Endothelial cell of umbilical vein (primary cell): Measurements from ENCODE around the gene MYADML2. TPM values are rescaled to one million over a fixed set of nuclear protein-coding genes. Genes with fewer than 3 reads are reported as not detected.

Source experiments
- BruUV-seq: library from RNA; stranded (reverse); fragments of 400-500 nt; replicated peaks from 2 replicates; lab custom pipeline; 2021; lab: Mats Ljungman, UMichigan
- CTCF ChIA-PET: fragments of 300-600, 350-600 bp; sonication (Branson Sonifier 250); formaldehyde crosslinking; loops from one replicate; lab custom pipeline; 2021; ENCODE audit warnings: antibody characterized with exemption, inconsistent platforms; lab: Charles Lee
- POLR2A ChIA-PET: fragments of 300-600, 350-600 bp; sonication (Branson Sonifier 250); formaldehyde crosslinking; loops from one replicate; lab custom pipeline; 2021; ENCODE audit warnings: antibody characterized with exemption, inconsistent platforms; lab: Charles Lee
- DNase-seq: peaks from one replicate; pipeline ENCODE4 v3.0.0-alpha.2; 2011; ENCODE audit warnings: low read depth, low spot score
- FAIRE-seq: peaks from 2 replicates; lab custom pipeline; 2011; peaks lifted over from hg19 to GRCh38; lab: Jason Lieb, UNC
- H2AFZ ChIP-seq: 2 replicates; pipeline ENCODE4 v1.6.0; 2012; ENCODE audit warnings: low read depth, low read length, control low read depth, inconsistent platforms
- H3K27ac ChIP-seq: 2 replicates; pipeline ENCODE4 v1.5.1; 2011; ENCODE audit warnings: low read depth, mild to moderate bottlenecking, control low read depth, low read length, moderate library complexity; ENCODE audit not compliant: insufficient read depth
- H3K27me3 ChIP-seq, 2 experiments: 2 replicates each; pipeline versions ENCODE4 v1.6.0 to v1.6.1; 2011; ENCODE audit warnings: low read length in 2 of 2, mixed read lengths in 1 of 2; ENCODE audit not compliant: control insufficient read depth in 2 of 2, insufficient read depth in 2 of 2
- H3K36me3 ChIP-seq, 2 experiments: 2 replicates in 1 of 2; 3 replicates in 1 of 2; pipeline ENCODE4 v1.5.1; 2011; ENCODE audit warnings: low read length in 2 of 2, mild to moderate bottlenecking in 1 of 2, moderate library complexity in 1 of 2; ENCODE audit not compliant: control insufficient read depth in 2 of 2, insufficient read depth in 2 of 2; ENCODE audit errors: extremely low read depth in 1 of 2
- H3K4me1 ChIP-seq: 3 replicates; pipeline ENCODE4 v1.5.1; 2011; ENCODE audit warnings: mild to moderate bottlenecking, low read length; ENCODE audit not compliant: control insufficient read depth, insufficient read depth; ENCODE audit errors: extremely low read depth
- H3K4me2 ChIP-seq: 2 replicates; pipeline ENCODE4 v1.6.1; 2011; ENCODE audit warnings: low read length, control low read depth, mixed read lengths; ENCODE audit not compliant: insufficient read depth
- H3K4me3 ChIP-seq, 3 experiments: fragments of 200-600 bp in 1 of 3; sonication (generic), shearing (Covaris generic) in 1 of 3; replicated peaks in 1 of 3; 2 replicates each; pipeline ENCODE4 v1.5.1; 2011 to 2016; ENCODE audit warnings: control low read depth in 3 of 3, low read length in 3 of 3, mild to moderate bottlenecking in 2 of 3, inconsistent platforms in 1 of 3, low read depth in 1 of 3, moderate library complexity in 1 of 3; ENCODE audit not compliant: insufficient read depth in 1 of 3
- H3K79me2 ChIP-seq: 2 replicates; pipeline ENCODE4 v1.6.0; 2012; ENCODE audit warnings: low read length, inconsistent platforms; ENCODE audit not compliant: control insufficient read depth, insufficient read depth
- H3K9ac ChIP-seq: replicated peaks from 2 replicates; pipeline ENCODE3; 2011; ENCODE audit warnings: low read length, control low read depth; ENCODE audit not compliant: insufficient read depth; ENCODE audit errors: extremely low read depth
- H3K9me1 ChIP-seq: replicated peaks from 3 replicates; pipeline ENCODE4 v1.6.0; 2011; ENCODE audit warnings: mild to moderate bottlenecking, low read length; ENCODE audit not compliant: control insufficient read depth, insufficient read depth; ENCODE audit errors: extremely low read depth
- H3K9me3 ChIP-seq: replicated peaks from 2 replicates; pipeline ENCODE4 v1.5.1; 2012; ENCODE audit warnings: low read length, inconsistent platforms; ENCODE audit not compliant: control insufficient read depth, insufficient read depth
- H4K20me1 ChIP-seq: replicated peaks from 2 replicates; pipeline ENCODE3; 2011; ENCODE audit warnings: mild to moderate bottlenecking, low read length; ENCODE audit not compliant: control insufficient read depth, insufficient read depth; ENCODE audit errors: extremely low read depth
- CTCF ChIP-seq, 2 donors: IDR thresholded peaks; 1 replicate in 1 of 2; 2 replicates in 1 of 2; pipeline ENCODE4 v1.5.1; 2011; ENCODE audit warnings: low read length in 2 of 2, mild to moderate bottlenecking in 2 of 2, moderate library complexity in 2 of 2, control low read depth in 1 of 2, inconsistent platforms in 1 of 2, low read depth in 1 of 2; ENCODE audit not compliant: insufficient read depth in 1 of 2; ENCODE audit errors: extremely low read depth in 1 of 2
- EZH2 ChIP-seq: IDR thresholded peaks from 2 replicates; pipeline ENCODE4 v1.6.1; 2012; ENCODE audit warnings: borderline replicate concordance, low read depth, mild to moderate bottlenecking, moderate library complexity, low read length, inconsistent platforms; ENCODE audit not compliant: severe bottlenecking
- FOS ChIP-seq: IDR thresholded peaks from 2 replicates; pipeline ENCODE4 v1.6.1; 2011; ENCODE audit warnings: mild to moderate bottlenecking, low read length, moderate library complexity, borderline replicate concordance; ENCODE audit not compliant: insufficient read depth
- GATA2 ChIP-seq: IDR thresholded peaks from 2 replicates; pipeline ENCODE4 v1.7.0; 2011; ENCODE audit warnings: low read depth, mild to moderate bottlenecking, moderate library complexity, mixed read lengths, low read length; ENCODE audit not compliant: insufficient read length, insufficient read depth
- JUN ChIP-seq: IDR thresholded peaks from 2 replicates; pipeline ENCODE4 v1.6.1; 2011; ENCODE audit warnings: borderline replicate concordance, low read depth; ENCODE audit not compliant: insufficient read length, insufficient read depth
- MAX ChIP-seq: IDR thresholded peaks from 2 replicates; pipeline ENCODE4 v1.6.1; 2011; ENCODE audit not compliant: insufficient read depth, insufficient read length
- MYC ChIP-seq: IDR thresholded peaks from one replicate; pipeline ENCODE4 v1.6.1; 2011; ENCODE audit warnings: mild to moderate bottlenecking, low read depth, low read length
- POLR2A ChIP-seq: IDR thresholded peaks from 2 replicates; pipeline ENCODE4 v1.6.1; 2012; ENCODE audit warnings: low read depth, mild to moderate bottlenecking, control low read depth, low read length
- POLR2AphosphoS5 ChIP-seq: IDR thresholded peaks from 2 replicates; pipeline ENCODE4 v1.6.1; 2012; ENCODE audit warnings: low read depth, mild to moderate bottlenecking, control low read depth, low read length, moderate library complexity; ENCODE audit not compliant: insufficient read depth
- dilution Hi-C: fragments of 300-500 bp; cut with MboI; formaldehyde crosslinking; loops from one replicate; pipeline ENCODE4 v1.15.0; 2019; ENCODE audit warnings: low sequenced_read_pairs; ENCODE audit not compliant: extremely low pct_ligation_motif_present
- intact Hi-C: fragments of 100-400 bp; cut with micrococcal nuclease; formaldehyde crosslinking; loops from one replicate; pipeline ENCODE4 v1.10.0; 2022
- polyA plus RNA-seq, 4 experiments: library from polyadenylated mRNA; depleted of rRNA in 3 of 4; stranded (reverse) in 3 of 4; unstranded in 1 of 4; fragments of >200 nt; gene quantifications; 2 replicates each; pipeline versions ENCODE4 v1.2.1 to v1.2.3, GENCODE V29; 2011 to 2012; ENCODE audit warnings: missing spikeins in 1 of 4
- total RNA-seq: library from RNA; stranded (reverse); gene quantifications from 2 replicates; pipeline ENCODE4 v1.2.3, GENCODE V29; 2021

MYADML2 gene
- total and polyA plus RNA-seq, 2 donors (not counting 3 experiments of a cell fraction or from before 2014, with no cell fraction given) = not detected

GRCh38 chr17:81968396-81968745 is 21.3 kb upstream of the MYADML2 start:
- no peaks in the 10 kb centered on the region for H3K9me3 ChIP-seq
- CTCF ChIA-PET = interaction anchor here (1.8 to 2.4 kb wide), 3 partner anchors 9 to 53 kb away, joined by 4 to 7 read pairs (median 6); no protein-coding TSS in a partner anchor
- peaks cover 10% of the 10 kb centered on the region in 2 experiments for H3K27me3 ChIP-seq
- TF ChIP-seq EZH2 (no peak), POLR2A (no peak), MYC (no peak), POLR2AphosphoS5 (no peak), CTCF (IDR thresholded peaks at IDR 0.05; ENCODE audit: extremely low read depth in 1 of 2, insufficient read depth in 1 of 2, low read depth in 1 of 2, low read length in 2 of 2) (no peak), MAX (no peak), JUN (no peak), GATA2 (no peak), FOS (no peak)
- no peaks in the 10 kb centered on the region for H4K20me1 ChIP-seq
- no peaks in the 10 kb centered on the region for H3K79me2 ChIP-seq
- H3K4me2 ChIP-seq = no peak overlapping the region
- H2AFZ ChIP-seq = no peak overlapping the region
- FAIRE-seq (no peak), DNase-seq (no peak)
- H3K36me3 ChIP-seq = no peaks in the 10 kb centered on the region
- BruUV-seq = no TSS peak
- H3K9me1 ChIP-seq = no peaks in the 10 kb centered on the region
- POLR2A ChIA-PET = no interaction called here
- H3K27ac ChIP-seq = no peak overlapping the region
- no peak overlapping the region for H3K9ac ChIP-seq
- intact Hi-C loops (no loop called here), dilution Hi-C loops (no loop called here)
- H3K4me3 ChIP-seq = no peak overlapping the region
- no peaks in the 10 kb centered on the region for H3K4me1 ChIP-seq
